Astrocyte (in vitro differentiated cells and primary cell): Measurements from ENCODE around the gene GPR75.

ENCODE experiments used
- CTCF ChIP-seq: IDR thresholded peaks from 2 replicates; pipeline ENCODE4 v1.5.1; 2011; ENCODE audit warnings: low read depth, mild to moderate bottlenecking, inconsistent platforms, low read length, moderate library complexity; ENCODE audit not compliant: insufficient read depth
- EZH2 ChIP-seq: IDR thresholded peaks from 2 replicates; pipeline ENCODE4 v1.6.1; 2012; ENCODE audit warnings: mild to moderate bottlenecking, low read length, inconsistent platforms; ENCODE audit not compliant: insufficient read depth

DNA sequence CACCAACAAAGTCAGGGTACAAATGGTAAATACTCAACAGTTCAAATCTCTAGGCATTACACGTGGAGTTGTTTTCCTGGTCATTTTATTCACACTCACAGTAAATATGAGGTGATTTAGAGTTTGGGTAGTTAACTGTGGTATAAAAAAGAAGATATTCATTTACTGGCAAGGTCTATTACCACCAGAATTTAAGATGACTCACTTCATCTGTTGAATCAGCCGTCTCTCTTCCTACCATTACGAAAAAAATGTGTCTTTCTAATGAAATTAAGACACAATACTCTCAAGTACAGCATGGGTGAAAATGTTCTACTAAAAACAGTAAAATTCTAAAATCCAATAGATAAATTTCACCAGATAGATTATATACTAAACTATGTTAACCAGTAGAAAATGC is 21.0 kb upstream of the GPR75 start:
- TF ChIP-seq CTCF, result no peak
- TF ChIP-seq EZH2, result no peak
